ENCODE measurements around the gene PARD3.

- TF ChIP-seq CTCF (IDR thresholded peaks at IDR 0.05), result no peak
- TF ChIP-seq POLR2A (IDR thresholded peaks at IDR 0.05), result no peak
Observed at GRCh38 chr10:34629084-34629483, 186.0 kb downstream of the PARD3 start.
